GM21723 (cell line): Measurements from ENCODE around the gene ELAVL3.
"Not testable (repeated sequence)": the region's sequence is repeated elsewhere in the genome, so short reads cannot be mapped to it uniquely, and the experiment has no call there.

ENCODE experiments used
- ATAC-seq: cut with Tn5 transposase; IDR thresholded peaks from one replicate; pipeline ENCODE4 v1.9.1; 2021; ENCODE audit warnings: mild to moderate bottlenecking, moderate library complexity; ENCODE audit not compliant: unreplicated experiment

The ELAVL3 gene

DNA sequence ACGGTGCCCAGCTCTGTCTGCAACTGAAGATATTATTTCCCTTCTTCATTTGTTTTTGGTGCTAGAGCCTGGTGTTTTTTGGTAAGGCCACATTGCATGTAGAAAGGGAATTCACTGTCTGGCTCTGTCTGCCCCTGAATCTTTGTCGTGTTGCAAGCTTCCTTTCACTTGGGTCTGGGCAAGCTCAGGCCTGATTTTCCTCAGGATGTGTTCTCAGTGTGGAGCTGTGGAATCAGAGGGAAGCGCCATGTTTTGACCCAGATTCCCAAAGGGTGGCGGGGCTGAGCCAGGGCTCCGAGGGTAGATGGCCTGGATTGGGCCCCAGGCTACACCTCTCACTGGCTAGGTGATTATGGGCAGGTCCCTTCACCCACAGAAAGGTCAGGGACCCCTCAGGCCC lies 36.8 kb downstream of the ELAVL3 start:
- no peak for ATAC-seq

DNA sequence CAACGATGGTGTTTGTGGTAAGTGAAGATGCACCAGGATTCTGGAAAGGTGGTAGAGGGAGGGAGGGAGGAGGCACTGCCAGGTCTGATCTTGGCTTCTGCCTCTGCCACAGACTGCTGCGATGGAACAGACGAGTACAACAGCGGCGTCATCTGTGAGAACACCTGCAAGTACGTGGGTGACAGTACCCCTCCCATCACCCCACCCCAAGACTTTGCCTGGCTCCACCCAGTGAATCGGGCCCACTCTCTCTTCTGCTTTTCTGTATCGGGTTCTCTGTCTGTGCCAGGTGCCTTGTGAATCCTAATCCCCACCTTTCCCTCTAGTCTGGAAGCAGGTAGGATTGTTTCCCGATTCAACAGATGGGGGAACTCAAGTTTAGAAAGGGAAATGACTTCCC lies 42.9 kb downstream of the ELAVL3 start:
- no peak for ATAC-seq

DNA sequence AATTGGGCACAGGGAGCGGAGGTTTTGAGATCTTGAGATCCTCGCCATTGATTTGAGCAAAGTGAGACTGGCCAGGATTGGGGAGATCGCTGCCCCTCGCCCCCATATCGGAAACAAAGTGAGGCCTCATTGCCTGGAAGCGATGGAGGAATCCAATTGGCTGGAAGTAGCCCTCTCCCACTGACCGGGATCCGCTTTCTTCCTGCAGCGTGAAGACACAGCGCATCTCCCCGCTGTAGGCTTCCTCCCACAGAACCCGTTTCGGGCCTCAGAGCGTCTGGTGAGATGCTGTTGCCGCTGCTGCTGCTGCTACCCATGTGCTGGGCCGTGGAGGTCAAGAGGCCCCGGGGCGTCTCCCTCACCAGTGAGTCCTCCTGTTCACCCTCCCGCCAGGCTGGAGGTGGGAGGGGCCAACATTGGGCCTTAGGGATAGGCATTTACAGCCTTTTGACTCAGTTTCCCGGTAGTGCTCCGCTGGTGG lies 45.0 kb downstream of the ELAVL3 start:
- ATAC-seq: no peak

DNA sequence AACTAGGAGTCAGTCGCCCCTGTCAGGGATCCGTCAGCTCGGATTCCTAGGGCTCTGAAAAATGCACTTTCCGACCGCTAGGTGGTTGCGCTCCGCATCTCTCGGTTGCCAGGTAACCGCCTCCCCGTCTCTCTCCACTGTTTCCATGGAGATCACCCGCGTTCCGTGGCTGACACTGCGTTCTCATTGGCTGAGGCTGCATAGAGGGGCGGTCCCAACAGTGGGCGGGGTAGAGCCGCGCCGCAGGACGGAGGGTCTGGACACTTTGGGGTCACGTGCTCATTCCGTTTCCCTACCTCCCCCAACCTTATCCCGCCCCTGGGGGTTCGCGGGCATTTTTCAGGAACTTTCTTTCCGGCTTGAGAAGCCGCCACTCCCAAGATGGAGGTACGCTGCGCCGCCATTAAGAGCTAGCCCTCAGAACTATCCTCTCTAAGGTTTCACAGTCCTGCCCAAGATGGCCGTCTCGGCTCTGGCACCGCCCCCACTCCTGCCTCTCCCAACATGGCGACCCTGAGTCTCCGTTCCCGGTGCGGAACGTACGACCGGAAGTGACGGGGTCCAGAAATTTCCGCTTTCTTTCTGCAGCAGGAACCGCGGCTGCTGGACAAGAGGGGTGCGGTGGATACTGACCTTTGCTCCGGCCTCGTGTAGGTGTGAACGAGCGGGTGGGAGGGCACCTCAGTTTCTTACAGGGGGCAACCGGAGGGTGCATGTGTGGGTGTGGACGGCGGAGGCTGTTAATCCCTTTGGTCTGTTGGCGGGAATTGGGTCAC lies 45.6 kb downstream of the ELAVL3 start, which contains the start of the genes ODAD3 and PRKCSH:
Gene ODAD3 (minus strand): TSS at position 65 of the 776 bp plus-strand sequence. CDS start 105 bp downstream, outside the sequence.
Gene PRKCSH (plus strand): TSS at position 579 of the 776 bp plus-strand sequence. CDS start 483 bp downstream, outside the sequence.
- ATAC-seq: peak; percentile 88

DNA sequence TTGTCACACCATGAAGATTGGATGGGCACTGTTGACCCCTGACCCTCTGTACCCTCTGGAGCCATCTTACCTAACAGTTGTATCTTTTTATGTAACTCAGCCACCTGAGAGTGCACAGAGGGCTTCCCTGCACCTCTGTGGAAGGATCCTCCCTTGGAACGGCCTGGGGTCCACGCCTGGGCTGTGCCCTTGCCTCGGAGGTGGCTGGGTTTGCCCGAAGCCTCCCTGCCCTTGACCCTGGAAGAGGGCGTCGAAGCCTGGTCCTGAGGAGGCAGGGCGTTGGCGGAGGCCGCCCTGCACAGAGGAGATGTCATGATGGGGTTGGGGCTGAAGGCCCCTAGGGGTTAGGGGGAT lies 46.2 kb downstream of the ELAVL3 start:
- ATAC-seq: peak; percentile 24

DNA sequence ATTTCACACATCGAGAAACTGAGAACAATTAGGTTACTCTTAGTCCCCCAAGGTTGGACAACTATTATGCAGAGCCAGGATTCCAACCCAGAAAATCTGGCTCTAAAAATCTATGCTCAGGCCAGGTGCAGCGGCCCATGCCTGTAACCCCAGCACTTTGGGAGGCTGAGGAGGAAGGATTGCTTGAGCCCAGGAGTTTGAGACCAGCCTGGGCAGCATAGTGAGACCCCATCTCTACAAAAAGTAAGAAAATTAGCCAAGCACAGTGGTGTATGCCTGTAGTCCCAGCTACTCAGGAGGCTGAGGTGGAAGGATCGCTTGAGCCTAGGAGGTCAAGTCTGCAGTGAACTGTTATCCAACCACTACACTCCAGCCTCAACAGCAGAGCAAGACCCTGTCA lies 47.3 kb downstream of the ELAVL3 start:
- ATAC-seq: not testable (repeated sequence)

DNA sequence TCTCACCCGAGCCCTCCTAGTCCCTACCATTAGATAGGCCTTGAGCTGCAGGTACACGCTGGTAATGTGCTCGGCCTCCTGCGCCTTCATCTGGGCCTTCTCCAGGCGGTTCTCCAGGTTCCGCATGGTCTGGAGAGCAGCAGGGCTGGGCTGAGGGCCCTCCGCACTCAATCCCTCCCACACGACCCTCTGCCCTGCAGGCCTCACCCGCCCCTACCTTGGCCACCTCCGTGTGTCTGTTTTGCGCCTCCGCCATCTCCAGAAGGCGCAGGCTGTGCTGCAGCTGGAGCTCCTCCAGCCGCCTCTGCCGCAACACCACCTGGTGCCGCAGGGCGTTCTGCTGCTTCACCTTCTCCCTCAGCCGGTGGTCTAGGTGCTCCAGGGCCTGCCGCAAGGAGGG lies 54.2 kb downstream of the ELAVL3 start:
- no peak for ATAC-seq

DNA sequence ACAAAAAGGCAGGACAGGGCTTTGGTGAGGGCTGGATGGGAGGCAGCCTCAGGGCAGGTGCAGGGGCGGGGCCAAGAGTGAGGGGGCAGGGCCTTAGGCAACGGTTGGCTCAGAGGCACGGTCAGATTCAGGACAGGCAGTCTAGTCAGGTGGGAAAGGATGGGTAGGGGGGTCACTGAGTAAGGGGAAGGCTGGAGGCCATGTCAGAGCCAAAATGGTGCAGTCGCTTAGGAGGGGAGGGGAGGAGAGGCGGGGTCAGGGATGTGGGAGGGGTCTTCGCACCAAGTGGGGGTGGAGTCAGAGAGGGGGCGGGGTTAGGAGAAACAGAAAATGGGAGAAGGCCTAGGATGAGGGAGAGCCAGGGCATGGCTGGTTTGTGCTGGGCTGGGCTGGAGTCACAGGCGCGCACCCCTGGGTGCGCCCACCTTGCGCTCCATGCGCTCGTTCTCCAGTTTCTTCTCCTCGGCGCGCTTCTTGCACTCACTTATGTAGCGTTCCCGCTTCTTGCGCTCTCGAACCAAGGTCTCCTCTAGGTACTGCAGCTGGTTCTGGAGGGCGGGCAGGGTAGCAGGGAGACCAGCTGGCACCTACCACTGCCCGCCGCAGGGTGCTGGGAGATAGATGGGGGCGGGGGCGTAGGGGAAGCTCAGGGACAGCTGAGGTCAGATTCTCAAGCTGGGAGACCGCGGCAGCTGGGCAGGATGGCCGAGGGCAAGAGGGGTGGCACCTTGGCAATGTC lies 55.0 kb downstream of the ELAVL3 start:
- no peak for ATAC-seq

DNA sequence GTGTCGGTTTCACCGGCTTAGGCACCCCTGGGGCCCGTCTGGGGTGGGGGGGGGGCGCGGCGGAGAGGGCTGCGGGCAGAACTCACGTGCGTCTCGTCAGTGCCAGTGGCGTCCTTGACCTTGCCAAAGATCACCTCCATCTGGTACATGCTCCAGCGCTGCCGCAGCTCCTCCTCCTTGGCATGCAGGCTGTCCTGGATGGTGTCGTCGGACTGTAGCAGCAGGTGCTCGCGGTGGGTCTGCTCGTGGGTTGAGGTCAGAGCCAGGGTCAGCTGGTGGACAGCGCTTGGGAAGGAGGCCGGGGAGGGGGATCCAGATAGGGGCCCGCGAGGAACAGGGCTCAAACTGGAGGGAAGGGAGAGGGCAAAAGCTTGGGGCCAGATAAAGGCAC lies 57.1 kb downstream of the ELAVL3 start:
- no peak for ATAC-seq

DNA sequence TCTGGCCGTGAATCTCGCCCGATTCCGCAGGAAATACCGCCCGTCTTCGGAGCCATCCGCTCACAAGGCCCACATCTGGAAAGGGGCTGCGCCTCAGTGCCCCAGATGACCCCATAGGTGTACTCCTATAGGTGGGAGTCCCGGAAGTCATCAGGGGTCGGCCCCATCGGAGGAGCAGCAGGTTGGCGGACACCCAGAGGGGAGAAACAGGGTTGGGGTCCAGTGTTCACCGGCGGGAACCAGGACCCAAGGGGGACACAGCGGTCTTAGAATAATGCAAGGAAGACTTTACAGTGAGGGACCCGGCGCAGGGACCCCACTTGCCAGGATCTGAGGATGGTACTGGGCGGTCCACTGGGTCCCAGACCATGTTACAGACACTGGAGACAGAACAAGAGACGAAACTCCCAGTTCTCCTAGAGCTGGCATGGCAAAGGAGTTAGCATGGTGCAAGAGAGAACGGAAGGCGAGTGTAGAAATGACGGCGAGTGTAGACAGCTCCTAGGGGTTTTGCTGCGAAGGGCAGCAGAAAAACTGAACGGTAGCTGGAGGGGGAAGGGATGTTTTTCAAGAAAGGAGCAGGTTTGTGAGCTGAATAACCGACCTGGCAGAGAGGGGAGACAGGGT lies 57.6 kb downstream of the ELAVL3 start:
- no peak for ATAC-seq

DNA sequence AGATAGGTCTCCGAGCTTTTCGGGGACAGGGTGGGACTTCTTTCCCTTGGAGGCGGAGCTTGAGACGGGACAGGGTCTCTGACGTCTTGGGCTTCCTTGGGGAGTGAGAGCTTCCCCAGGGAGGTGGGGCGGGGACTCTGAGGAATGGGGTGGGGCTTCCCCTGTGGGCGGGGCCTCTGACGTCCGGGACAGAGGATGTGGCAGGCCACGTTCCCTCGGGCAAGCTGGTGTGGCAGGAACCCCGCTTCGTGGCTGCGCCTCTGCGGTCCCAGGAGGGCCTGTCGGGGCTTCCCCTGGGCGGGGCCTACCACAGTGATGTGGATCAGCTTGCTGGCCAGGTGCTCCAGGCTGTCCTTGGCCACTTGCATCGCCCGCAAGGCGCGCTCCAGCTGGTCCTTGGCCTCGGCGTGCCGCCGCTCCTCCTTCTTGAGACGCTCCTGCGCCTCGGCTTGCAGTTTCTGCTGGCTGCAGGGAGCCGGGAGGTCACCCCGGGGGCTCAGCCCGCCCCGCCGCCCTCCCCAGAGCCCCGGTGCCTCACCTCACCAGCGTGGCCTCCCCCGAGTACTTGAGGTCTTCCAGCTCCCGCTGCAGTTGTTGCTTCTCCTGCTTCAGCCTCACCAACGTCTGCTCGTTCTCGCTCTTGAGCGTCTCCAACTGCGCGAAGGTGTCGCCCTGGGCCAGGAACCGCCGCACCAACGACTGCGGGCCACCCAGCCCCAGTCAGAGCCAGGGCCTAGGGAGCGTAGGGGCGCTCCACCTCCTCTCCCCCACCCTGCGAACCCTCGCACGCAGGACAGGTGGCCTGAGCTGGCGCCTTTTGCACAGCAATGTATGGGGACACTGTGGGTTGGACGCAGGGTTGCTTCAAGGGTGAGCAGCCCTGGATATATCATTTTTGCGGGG lies 58.4 kb downstream of the ELAVL3 start:
- peak; percentile 50 for ATAC-seq

DNA sequence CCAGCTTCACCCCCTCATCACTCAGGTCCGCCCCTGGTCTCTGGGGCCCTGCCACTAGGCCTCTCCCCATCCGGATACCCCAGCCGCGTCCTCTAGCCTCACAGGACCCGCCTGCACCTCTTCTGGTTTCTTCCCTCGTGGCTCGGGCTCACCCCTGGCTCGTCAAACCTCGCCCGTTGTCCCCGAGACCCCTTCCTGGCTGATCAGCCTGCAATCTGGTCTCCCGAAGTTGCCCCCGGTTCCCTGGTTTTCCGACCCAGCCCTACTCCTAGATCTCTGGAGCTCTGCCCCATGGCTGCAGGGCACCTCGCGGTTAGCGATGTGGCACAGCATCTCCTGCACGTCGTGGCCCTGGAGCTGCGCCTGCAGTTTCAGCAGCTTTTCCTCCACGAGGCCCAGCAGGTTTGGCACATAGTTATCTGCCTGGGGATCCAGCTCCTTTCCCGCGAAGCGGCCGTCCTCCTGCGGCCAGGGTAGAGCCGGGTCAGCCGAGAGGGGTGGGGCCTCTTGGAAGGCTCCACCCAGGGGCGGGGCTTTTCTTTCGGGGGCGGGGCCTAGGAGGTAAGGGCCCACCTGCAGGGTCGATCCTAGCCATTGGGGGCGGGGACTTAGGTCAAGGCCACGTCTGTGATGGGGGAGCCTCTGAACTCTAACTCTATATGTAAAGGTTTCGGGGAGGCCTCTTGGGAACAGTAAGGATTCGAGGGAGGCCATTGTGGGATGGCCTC lies 59.3 kb downstream of the ELAVL3 start:
- peak; percentile 48 for ATAC-seq

DNA sequence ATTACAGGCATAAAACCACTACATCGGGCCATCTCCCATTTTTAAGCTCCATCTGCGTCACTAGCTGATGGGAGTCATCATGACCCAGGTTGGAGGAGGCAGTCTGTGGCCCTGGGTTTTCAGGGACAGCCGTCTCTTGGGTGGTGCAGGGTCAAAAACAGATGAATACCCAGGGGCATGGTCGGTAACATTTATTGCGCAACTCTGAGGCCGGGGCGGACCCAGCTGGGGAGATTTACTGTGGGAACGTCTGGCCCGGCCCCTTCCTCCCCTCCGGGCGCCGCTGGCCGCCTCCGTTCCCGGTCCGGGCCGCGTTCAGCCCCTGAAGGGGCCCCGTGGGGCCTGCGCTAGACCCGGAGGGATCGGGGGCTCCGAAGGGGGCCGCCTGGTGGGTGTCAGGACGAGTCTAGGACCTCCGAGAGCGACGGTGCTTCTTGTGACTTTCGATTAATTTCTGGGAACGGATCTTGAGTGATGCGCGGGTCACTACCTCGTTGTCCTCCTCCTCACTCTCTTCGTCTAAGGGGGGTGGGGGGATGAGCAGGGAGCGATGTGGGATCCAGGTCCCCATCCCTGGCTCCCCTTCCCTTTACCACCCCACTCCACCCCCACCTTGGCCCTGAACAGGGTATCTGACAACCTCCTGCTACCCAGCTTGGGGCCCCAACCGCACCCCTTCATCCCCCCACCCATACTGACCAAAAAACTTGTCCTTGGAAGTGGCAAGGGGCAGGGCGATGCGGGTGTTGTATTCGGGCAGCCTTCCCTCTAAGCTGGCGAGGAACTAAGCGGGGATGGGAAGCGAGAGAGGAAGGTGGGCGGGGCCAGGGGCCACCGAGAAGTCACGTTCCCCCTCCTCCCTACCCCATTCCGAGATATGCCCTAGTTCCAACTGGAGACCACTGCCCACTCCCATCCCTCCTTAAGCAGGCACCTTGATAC lies 60.1 kb downstream of the ELAVL3 start:
- ATAC-seq: no peak

DNA sequence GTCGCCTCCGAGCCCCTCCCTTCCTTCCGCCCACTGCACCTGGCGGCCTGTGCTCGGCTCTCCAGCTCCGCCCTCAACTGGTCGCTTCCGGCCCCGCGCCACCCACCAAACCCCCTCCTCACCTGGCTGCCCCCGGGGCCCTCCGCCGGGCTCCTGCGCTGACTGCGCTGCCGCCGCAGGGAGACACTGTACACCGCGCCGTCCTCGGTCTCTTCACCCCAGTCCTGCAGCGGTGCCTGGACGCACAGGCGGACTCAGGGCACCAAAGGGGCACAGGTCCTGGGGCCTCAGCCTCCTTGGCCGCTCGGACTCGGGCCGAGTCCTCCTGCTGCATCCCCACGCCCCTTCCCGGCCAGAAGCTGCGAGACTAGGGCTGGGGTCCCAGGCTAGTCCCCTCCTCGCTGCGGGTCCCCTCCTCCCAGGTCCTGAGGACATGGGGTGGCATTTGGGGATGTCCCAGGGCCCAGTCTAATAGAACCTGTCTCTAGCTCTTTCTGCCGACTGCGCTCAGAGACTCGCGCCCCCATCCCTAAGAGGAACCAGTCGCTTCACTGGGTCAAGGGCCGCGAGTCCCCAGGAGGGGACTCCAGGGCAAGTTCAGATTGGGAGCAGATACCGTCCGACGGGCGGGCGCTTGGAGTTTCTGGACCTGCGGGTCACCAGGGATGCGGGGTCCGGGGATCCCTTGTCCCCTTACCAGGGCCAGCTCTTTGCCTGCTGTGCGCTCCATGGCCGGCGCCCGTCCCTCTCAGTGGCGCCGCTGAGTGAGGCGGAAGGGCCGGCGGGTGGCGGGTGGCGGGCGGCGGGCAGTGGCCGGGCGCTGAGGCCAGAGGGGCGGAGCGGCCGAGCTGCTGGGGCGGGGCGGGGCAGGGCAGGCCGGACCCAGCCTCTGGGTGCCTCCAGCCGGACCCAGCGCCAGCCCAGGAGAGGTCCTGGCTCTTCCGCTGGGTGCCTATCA lies 62.0 kb downstream of the ELAVL3 start, which contains the start of gene RGL3:
Gene RGL3 (minus strand): TSS at position 766 of the 958 bp plus-strand sequence. CDS start 36 bp downstream, at position 730.
- no peak for ATAC-seq

DNA sequence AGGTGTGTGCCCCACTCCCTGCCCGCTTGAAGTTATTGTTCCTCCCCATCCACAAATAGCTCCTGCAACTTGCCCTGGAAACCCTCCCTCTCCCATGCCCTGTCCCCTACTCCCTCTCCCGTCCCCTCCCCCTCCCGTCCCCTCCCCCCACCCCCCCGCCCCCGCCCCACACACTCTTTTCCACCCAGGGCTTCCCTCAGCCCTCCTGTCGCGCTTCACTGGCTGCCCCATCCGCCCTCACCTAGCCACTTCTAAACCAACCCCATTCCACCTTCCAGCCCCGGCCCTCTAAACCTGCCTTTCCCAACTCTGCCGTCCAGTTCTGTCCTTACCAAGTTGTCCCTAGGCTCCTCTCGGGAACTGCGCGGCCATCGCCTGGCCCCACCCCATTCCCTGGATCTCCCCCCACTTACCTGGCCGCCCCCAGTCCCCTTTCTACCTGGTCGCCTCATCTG lies 62.7 kb downstream of the ELAVL3 start:
- no peak for ATAC-seq

DNA sequence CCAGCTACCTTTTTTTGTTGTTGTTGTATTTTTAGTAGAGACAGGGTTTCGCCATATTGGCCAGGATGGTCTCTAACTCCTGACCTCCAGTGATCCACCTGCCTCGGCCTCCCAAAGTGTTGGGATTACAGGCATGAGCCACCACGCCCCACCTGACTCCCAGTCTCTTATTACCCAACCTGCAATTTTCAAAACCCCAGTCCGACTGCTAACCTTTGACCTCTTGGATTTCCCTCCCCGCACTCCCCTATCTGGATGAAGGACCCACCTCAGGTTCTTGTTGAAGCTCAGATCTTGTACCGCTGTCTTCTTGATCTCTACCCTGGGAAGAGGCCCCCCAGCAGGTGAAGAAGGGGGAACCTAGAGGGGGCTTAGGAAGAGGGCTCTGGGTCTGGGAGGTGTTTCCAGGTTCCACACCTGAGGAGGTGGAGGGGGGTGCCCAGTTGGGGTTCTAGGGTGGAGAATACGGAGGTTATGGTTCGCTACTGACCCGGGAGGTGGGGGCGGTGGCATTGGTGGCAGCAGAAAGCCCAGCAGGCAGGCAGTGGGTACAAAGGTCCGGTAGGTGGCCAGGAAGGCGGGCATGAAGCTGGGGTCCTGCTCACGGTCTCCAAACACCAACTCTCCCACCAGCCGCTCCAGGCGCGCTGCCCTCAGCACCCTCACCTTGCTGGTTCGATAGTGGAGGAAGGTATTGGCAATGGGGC lies 64.3 kb downstream of the ELAVL3 start:
- ATAC-seq: no peak

DNA sequence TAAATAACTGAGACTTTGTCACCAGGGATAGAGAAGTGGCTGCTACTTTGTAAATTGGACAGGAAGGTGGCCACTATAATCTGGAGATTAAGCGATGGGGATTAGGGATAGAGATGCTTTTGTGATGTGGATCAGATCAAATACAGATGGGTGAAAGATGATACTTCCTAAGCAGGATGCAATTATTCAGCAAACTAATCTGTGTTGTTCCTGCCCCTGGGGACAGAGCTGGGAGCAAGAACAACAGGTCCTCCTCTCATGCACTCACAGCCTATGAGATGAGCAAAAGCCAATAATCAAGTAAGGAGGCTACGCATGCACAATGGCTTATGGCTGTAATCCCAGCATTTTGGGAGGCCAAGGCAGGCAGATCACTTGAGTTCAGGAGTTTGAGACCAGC lies 66.3 kb downstream of the ELAVL3 start:
- no peak for ATAC-seq
